Fibroblast of lung (primary cell): ENCODE measurements around the gene ATP5MC2. TPM values are rescaled to one million over a fixed set of nuclear protein-coding genes. Genes with fewer than 3 reads are reported as not detected.
A peak's percentile ranks its signal among the peaks of the same experiment; 100 is the strongest.

Source experiments
- DNase-seq, 2 donors: peaks; one replicate each; pipeline versions ENCODE4 v3.0.0 to v3.0.0-alpha.2; 2010; ENCODE audit warnings: low read depth in 2 of 2
- H2AFZ ChIP-seq: 2 replicates; pipeline ENCODE4 v1.5.1; 2012; ENCODE audit warnings: low read length, control low read depth, inconsistent platforms
- H3K27ac ChIP-seq: 2 replicates; pipeline ENCODE4 v1.5.1; 2011; ENCODE audit warnings: low read length, control low read depth; ENCODE audit not compliant: insufficient read depth
- H3K27me3 ChIP-seq: 2 replicates; pipeline ENCODE4 v1.5.1; 2011; ENCODE audit warnings: mild to moderate bottlenecking, low read length; ENCODE audit not compliant: control insufficient read depth, insufficient read depth
- H3K36me3 ChIP-seq: 2 replicates; pipeline ENCODE4 v1.5.1; 2011; ENCODE audit warnings: low read length; ENCODE audit not compliant: control insufficient read depth, insufficient read depth
- H3K4me1 ChIP-seq: 2 replicates; pipeline ENCODE4 v1.5.1; 2011; ENCODE audit warnings: low read length; ENCODE audit not compliant: control insufficient read depth, insufficient read depth; ENCODE audit errors: extremely low read depth
- H3K4me2 ChIP-seq: 2 replicates; pipeline ENCODE4 v1.5.1; 2011; ENCODE audit warnings: low read length, control low read depth; ENCODE audit not compliant: insufficient read depth; ENCODE audit errors: extremely low read depth
- H3K4me3 ChIP-seq, 4 experiments: fragments of 200-600 bp in 1 of 4; sonication (generic) in 1 of 4; replicated peaks in 1 of 4; 2 replicates each; pipeline ENCODE4 v1.5.1; 2011 to 2016; ENCODE audit warnings: low read length in 4 of 4, low read depth in 3 of 4, mild to moderate bottlenecking in 3 of 4, control low read depth in 2 of 4, inconsistent platforms in 1 of 4, mixed read lengths in 1 of 4; ENCODE audit not compliant: insufficient read depth in 1 of 4; ENCODE audit errors: control extremely low read depth in 1 of 4
- H3K79me2 ChIP-seq: 2 replicates; pipeline ENCODE4 v1.5.1; 2012; ENCODE audit warnings: mild to moderate bottlenecking, low read length, inconsistent platforms; ENCODE audit not compliant: control insufficient read depth, insufficient read depth
- H3K9ac ChIP-seq: 2 replicates; pipeline ENCODE4 v1.5.1; 2011; ENCODE audit warnings: mild to moderate bottlenecking, low read length, control low read depth; ENCODE audit not compliant: insufficient read depth
- H3K9me3 ChIP-seq: 2 replicates; pipeline ENCODE4 v1.5.1; 2012; ENCODE audit warnings: low read depth, low read length; ENCODE audit not compliant: control insufficient read depth, insufficient read depth
- H4K20me1 ChIP-seq: 2 replicates; pipeline ENCODE4 v1.5.1; 2011; ENCODE audit warnings: low read length; ENCODE audit not compliant: control insufficient read depth, insufficient read depth; ENCODE audit errors: extremely low read depth
- CTCF ChIP-seq, 2 donors: IDR thresholded peaks in 1 of 2; conservative IDR thresholded peaks in 1 of 2; 1 replicate in 1 of 2; 2 replicates in 1 of 2; pipeline ENCODE4 v1.5.1; 2011 to 2012; ENCODE audit warnings: low read length in 2 of 2, control low read depth in 1 of 2, inconsistent platforms in 1 of 2, low read depth in 1 of 2, mild to moderate bottlenecking in 1 of 2
- EZH2 ChIP-seq: IDR thresholded peaks from 2 replicates; pipeline ENCODE4 v1.5.1; 2012; ENCODE audit warnings: low read length, control low read depth, mild to moderate bottlenecking; ENCODE audit errors: missing control alignments
- polyA plus RNA-seq, 2 donors: library from polyadenylated mRNA; depleted of rRNA in 1 of 2; stranded (reverse) in 1 of 2; unstranded in 1 of 2; fragments of >200 nt; gene quantifications; 2 replicates each; pipeline ENCODE4 v1.2.1, GENCODE V29; 2011 to 2012; ENCODE audit warnings: missing spikeins in 1 of 2
- total RNA-seq: library from RNA; depleted of rRNA; stranded (reverse); fragments of >200 nt; gene quantifications from 2 replicates; pipeline ENCODE4 v1.2.1, GENCODE V29; 2014

The ATP5MC2 gene
- total and polyA plus RNA-seq, 2 donors (not counting 1 experiment from before 2014, with no cell fraction given), result 148 to 232 TPM

- TF ChIP-seq EZH2 (no peak), CTCF (conservative IDR thresholded peaks at IDR 0.05 in 1 of 2, IDR thresholded peaks at IDR 0.05 in 1 of 2; ENCODE audit: low read depth in 1 of 2, low read length in 2 of 2) (no peak)
- H2AFZ ChIP-seq, result no peak overlapping the region
- H3K4me2 ChIP-seq, result no peak overlapping the region
- H3K9me3 ChIP-seq, result no peaks in the 10 kb centered on the region
- no peak overlapping the region for H3K27ac ChIP-seq
- H3K36me3 ChIP-seq, result no peaks in the 10 kb centered on the region
- no peaks in the 10 kb centered on the region for H3K27me3 ChIP-seq
- no peak overlapping the region for H3K4me3 ChIP-seq
- no peak overlapping the region for H3K9ac ChIP-seq
- no peaks in the 10 kb centered on the region for H4K20me1 ChIP-seq
- H3K79me2 ChIP-seq, result no peaks in the 10 kb centered on the region
- DNase-seq, result peak in 1 of 2 donors; percentile 24
- H3K4me1 ChIP-seq, result peaks cover 5% of the 10 kb centered on the region
Measured at GRCh38 chr12:53657041-53657440, 18.8 kb downstream of the ATP5MC2 start.

- no peak overlapping the region for H3K4me2 ChIP-seq
- no peak for DNase-seq
- H3K4me1 ChIP-seq, result peaks cover under 1% of the 10 kb centered on the region
- no peaks in the 10 kb centered on the region for H3K79me2 ChIP-seq
- no peak overlapping the region for H3K27ac ChIP-seq
- H3K9ac ChIP-seq, result no peak overlapping the region
- no peaks in the 10 kb centered on the region for H3K36me3 ChIP-seq
- TF ChIP-seq EZH2 (no peak), CTCF (conservative IDR thresholded peaks at IDR 0.05 in 1 of 2, IDR thresholded peaks at IDR 0.05 in 1 of 2; ENCODE audit: low read depth in 1 of 2, low read length in 2 of 2) (no peak)
- H3K4me3 ChIP-seq, result no peak overlapping the region
- H4K20me1 ChIP-seq, result no peaks in the 10 kb centered on the region
- no peaks in the 10 kb centered on the region for H3K27me3 ChIP-seq
- H3K9me3 ChIP-seq, result no peaks in the 10 kb centered on the region
- H2AFZ ChIP-seq, result no peak overlapping the region
Measured at GRCh38 chr12:53653595-53653994, 22.3 kb downstream of the ATP5MC2 start.

GRCh38 chr12:53652366-53652765 is 23.5 kb downstream of the ATP5MC2 start:
- Histone ChIP-seq H3K27ac (no peak overlapping the region), H3K79me2 (no peaks in the 10 kb centered on the region), H3K36me3 (no peaks in the 10 kb centered on the region), H3K4me2 (no peak overlapping the region), H3K9ac (no peak overlapping the region), H4K20me1 (no peaks in the 10 kb centered on the region), H3K27me3 (no peaks in the 10 kb centered on the region), H2AFZ (no peak overlapping the region), H3K9me3 (no peaks in the 10 kb centered on the region), H3K4me3 (no peak overlapping the region), H3K4me1 (no peaks in the 10 kb centered on the region)
- no peak for TF ChIP-seq CTCF (conservative IDR thresholded peaks at IDR 0.05 in 1 of 2, IDR thresholded peaks at IDR 0.05 in 1 of 2; ENCODE audit: low read depth in 1 of 2, low read length in 2 of 2)
- TF ChIP-seq EZH2, result no peak
- peak in 1 of 2 donors; percentile 85 for DNase-seq
